ENCODE data around the gene CILP2.

CILP2 gene

GRCh38 chr19:19563348-19563848 lies 25.3 kb downstream of the CILP2 start:
- no peak for DNase-seq (ENCODE audit: low read depth in 2 of 2, low spot score in 1 of 2)

- no peak for DNase-seq (ENCODE audit: low read depth in 2 of 2, low spot score in 1 of 2)
Measured at GRCh38 chr19:19566306-19566705, 28.2 kb downstream of the CILP2 start.

DNA sequence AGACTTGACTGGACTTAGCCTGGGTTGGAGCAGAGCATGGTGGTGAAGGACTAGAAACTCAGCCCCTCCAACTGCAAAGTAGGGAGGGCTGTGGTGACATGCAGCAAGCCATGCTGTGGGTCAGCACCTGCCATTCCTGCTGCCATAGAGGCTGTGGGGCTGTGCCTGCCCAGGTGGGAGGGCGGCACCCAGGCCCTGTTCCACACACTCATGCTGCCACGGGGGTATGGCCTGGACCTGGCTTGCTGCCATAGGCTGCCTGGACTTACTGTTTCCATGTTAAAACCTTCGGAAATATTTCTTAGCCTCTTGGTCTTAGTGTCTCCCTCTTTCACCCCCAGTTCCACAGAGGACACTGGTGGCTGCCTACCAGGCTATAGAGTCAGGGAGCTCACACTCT lies 29.3 kb downstream of the CILP2 start:
- DNase-seq (ENCODE audit: low read depth in 2 of 2, low spot score in 1 of 2) = no peak

GRCh38 chr19:19568802-19569756 lies 31.0 kb downstream of the CILP2 start:
- DNase-seq (ENCODE audit: low read depth in 2 of 2, low spot score in 1 of 2) = no peak

DNA sequence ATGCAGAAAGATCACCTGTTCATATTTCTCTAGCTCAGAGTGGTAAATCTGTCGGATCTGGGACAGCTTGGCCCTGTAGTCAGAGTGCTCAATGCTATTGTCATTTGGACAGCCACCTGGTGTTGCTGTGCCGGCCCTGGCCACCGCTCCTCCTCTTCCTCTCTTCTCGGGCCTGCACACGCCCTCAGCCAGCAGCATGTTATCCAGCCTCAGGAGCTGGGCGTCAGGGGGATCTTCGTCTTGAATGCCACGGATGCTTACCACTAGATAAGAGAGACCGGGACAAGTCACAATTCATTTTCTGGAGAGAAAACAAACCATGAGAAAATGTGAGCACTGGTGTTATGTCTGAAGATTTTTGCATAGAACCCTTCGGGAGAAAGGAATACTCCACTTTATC lies 32.5 kb downstream of the CILP2 start:
- DNase-seq (ENCODE audit: low read depth in 2 of 2, low spot score in 1 of 2) = no peak

GRCh38 chr19:19571071-19571786 lies 33.2 kb downstream of the CILP2 start:
- no peak for DNase-seq (ENCODE audit: low read depth in 2 of 2, low spot score in 1 of 2)

- DNase-seq (ENCODE audit: low read depth in 2 of 2, low spot score in 1 of 2) = no peak
Measured at GRCh38 chr19:19575411-19575810, 37.3 kb downstream of the CILP2 start.

GRCh38 chr19:19578252-19578651 lies 40.2 kb downstream of the CILP2 start:
- no peak for DNase-seq (ENCODE audit: low read depth in 2 of 2, low spot score in 1 of 2)

DNA sequence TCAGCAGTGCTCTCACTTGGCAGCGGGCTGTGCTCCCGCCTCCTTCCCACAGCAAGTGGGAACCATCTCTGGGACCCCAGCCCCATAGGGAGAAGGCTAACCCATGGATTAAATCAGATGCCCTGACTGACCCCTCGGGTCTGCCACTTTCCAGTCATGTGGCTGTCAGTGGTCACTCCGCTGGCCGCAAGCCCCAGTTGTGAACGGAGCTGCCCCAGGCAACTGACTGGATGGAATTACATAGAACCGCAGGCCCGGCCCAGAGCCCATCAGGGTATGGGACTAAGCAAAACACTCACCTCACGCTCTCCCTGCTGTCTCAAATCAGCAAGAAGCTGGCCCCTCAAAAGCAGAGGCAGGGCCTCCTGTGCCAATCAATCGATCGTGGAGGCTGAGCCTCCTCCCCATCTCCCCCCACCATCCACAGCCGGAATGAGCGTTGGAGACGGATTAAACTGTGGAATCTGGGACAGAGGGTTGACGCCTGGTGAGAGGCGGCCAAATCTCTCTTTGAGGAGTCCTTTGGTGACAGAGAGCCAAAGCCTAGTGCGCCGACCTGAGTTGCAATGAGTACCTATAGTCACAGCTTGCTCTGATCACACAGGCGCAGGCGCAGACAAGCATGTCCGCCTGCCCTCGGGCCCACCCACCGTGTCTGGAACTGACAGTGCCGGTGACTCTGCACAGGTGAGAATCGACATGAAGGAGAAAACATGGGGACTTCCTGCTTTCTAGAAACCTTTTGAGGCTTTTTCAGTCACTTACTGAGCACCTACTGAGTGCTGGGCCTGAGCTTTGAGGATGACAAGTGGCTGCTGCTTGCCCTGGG lies 41.7 kb downstream of the CILP2 start:
- no peak for DNase-seq (ENCODE audit: low read depth in 2 of 2, low spot score in 1 of 2)

- DNase-seq (ENCODE audit: low read depth in 2 of 2, low spot score in 1 of 2) = no peak
Measured at GRCh38 chr19:19580418-19580817, 42.4 kb downstream of the CILP2 start.

DNA sequence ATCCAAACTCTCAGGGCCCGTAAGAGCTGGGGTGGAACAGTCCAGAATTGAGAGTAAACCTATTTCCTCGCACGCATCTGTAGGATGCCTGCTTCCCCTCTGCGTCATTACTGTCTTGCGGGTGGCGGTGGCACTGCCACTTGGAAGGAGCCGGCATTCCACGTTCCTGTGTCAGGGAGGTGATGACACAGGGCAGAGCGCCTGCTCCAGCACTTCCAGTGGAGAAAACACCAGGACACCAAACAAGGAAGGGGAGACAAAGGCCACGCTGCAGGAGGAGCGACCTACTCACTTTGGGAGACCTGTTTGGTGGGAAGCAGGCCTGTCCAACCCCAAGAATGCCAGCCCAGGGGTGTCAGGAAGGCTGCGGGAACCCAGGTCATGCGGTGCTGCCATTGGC lies 43.3 kb downstream of the CILP2 start:
- DNase-seq (ENCODE audit: low read depth in 2 of 2, low spot score in 1 of 2) = no peak

DNA sequence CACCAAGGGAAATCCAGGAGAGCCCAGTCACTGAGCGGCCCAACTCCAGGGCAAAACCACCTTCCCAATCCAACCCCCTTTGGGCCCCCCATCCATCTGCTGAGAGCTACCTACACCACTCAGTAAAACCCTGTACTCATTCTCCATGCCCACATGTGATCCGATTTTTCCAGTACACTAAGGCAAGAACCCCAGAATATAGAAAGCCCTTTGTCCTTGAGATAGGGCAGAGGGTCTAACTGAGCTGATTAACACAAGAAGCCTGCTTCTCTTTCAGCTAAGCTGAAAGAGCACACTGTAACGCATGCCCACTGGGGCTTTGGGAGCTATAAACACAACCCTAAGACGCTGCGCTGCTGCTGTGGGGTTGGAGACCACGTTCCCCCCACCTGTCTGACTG lies 44.4 kb downstream of the CILP2 start:
- DNase-seq (ENCODE audit: low read depth in 2 of 2, low spot score in 1 of 2) = no peak

DNA sequence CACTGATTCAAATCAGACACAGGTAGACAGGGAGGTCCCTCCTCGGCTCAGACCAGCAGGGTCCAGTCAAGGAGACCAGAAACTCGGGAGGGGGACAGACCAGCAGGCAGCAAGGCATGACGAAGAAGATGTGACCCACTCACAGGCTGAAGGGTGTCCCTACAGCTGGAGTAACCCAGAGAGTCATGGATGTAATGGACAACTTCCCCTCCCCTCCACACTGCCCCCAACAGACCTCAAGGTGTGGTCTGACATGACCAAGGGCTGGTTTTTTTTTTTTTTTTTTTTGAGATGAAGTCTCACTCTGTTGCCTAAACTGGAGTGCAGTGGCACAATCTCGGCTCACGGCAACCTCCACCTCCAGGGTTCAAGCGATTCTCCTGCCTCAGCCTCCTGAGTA lies 46.3 kb downstream of the CILP2 start:
- no peak for DNase-seq (ENCODE audit: low read depth in 2 of 2, low spot score in 1 of 2)

DNA sequence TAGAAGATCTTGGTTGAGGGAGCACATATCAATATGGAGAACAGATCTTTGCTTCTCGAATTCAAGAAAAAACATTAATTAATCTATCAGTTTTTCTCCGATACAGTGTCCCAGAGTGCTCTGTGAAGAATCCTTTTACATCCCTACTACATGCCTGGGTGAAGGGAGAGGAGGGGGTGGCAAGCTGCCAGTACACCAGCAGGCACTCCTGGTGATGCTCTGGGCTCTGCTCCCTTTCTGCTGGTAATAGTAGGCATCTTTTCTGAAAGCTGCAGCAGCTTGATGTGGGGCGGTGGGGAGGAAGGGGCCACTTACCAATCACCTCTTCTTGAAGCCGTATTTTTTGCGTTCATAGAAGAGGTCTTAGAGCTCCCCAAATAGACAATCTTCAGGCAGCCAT lies 49.7 kb downstream of the CILP2 start:
- no peak for DNase-seq (ENCODE audit: low read depth in 2 of 2, low spot score in 1 of 2)

DNA sequence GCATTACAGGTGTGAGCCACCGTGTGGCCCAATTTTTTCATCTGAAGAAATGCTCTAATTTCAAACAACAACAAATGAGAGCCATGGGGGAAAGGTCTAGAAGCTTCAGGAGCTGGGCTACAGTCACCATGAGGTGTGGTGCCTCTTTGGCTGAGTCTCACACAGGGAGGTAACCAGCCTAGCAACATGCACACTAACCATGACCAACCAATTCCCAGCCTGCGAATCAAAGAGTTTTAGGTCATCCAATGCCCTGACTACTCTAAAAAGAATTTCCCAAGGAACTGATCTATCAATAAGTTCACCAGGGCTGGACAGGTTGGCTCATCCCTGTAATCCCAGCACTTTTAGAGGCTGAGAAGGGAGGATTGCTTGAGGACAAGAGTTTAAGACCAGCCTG lies 50.5 kb downstream of the CILP2 start:
- no peak for DNase-seq (ENCODE audit: low read depth in 2 of 2, low spot score in 1 of 2)

DNA sequence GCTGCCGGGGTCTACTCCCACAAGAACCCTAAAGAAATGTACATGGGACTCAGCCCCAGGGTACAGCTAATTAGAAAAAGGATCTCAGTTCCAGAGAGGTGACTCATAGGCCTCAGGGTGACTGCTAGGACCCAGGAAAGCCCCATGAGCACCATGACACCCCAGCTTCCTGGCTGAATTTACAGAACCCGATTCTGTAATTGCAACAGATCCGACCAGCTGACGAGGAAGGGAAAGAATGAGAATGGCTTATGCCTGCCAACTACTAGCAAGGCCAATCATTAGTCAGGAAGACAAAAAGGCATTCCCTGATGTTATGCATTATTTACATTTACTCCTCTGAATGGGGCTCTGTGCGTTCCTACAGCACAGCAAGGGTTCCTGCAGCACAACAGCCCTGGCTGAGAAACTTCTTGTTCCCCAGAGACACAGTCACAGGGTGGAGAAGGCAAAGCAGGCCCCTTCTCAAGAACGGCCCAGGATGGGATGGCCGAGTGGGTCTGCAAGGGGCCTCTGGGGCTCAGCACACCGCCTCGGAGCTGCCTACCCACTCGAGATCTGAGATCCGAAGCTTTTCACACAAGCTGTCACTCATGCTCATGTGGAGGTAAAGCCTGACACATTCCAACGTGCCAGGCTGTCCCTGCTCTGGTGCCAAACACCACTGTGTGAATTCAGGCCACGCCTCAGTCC lies 53.2 kb downstream of the CILP2 start:
- DNase-seq (ENCODE audit: low read depth in 2 of 2, low spot score in 1 of 2) = peak in 1 of 2 donors; percentile 34

DNA sequence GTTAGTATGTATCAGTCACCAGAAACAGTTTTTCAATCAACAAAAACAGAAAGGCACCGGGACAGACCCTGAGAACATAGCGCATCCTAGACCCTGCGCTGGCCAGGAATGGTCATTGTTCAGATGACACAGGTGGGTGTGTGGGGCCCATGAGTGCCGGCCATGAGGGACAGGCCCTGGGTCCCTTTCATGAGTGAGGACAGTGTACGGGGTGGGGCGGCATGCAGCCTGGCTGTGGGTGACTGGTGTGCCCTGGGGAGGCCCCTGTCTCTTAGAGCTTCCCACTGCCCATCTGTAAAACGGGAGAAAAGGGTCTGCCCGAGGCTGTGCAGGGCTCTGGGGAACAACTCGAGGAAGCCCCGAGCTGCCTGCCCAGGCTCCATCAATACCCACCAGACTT lies 54.6 kb downstream of the CILP2 start:
- DNase-seq (ENCODE audit: low read depth in 2 of 2, low spot score in 1 of 2) = no peak

GRCh38 chr19:19594381-19594780 lies 56.3 kb downstream of the CILP2 start:
- no peak for DNase-seq (ENCODE audit: low read depth in 2 of 2, low spot score in 1 of 2)

GRCh38 chr19:19595171-19595701 lies 57.2 kb downstream of the CILP2 start:
- DNase-seq (ENCODE audit: low read depth in 2 of 2, low spot score in 1 of 2) = no peak

Data from stimulated activated CD8-positive, alpha-beta memory T cell treated with anti-CD3 and anti-CD28 coated beads, Interleukin-4, amount 100 ng/mL, for 1 hour (primary cell).